ENCODE data around the gene RCOR1.
"Not testable (repeated sequence)": the region's sequence is repeated elsewhere in the genome, so short reads cannot be mapped to it uniquely, and the experiment has no call there.

Gene RCOR1

GRCh38 chr14:102752239-102752847, 159.9 kb downstream of the RCOR1 start:
- no peak overlapping the region for H3K27ac Mint-ChIP-seq
- no peak overlapping the region for H3K4me3 Mint-ChIP-seq
- no peak for DNase-seq
- H3K4me1 Mint-ChIP-seq, result no peaks in the 10 kb centered on the region
- H3K9me3 Mint-ChIP-seq, result no peaks in the 10 kb centered on the region
- no peaks in the 10 kb centered on the region for H3K27me3 Mint-ChIP-seq
- CTCF ChIA-PET, result no interaction called here
- no peaks in the 10 kb centered on the region for H3K36me3 Mint-ChIP-seq

- Mint-ChIP-seq H3K36me3 (no peaks in the 10 kb centered on the region), H3K27me3 (peaks cover 7% of the 10 kb centered on the region), H3K9me3 (no peaks in the 10 kb centered on the region), H3K27ac (no peak overlapping the region), H3K4me1 (no peaks in the 10 kb centered on the region), H3K4me3 (no peak overlapping the region)
- CTCF ChIA-PET, result no interaction called here
- DNase-seq, result no peak
Measured at GRCh38 chr14:102754370-102755262, 162.2 kb downstream of the RCOR1 start.

- Mint-ChIP-seq H3K4me3 (no peak overlapping the region), H3K4me1 (peaks cover 2% of the 10 kb centered on the region), H3K27me3 (peaks cover 28% of the 10 kb centered on the region), H3K27ac (no peak overlapping the region), H3K36me3 (no peaks in the 10 kb centered on the region), H3K9me3 (no peaks in the 10 kb centered on the region)
- no peak for DNase-seq
- CTCF ChIA-PET, result no interaction called here
Measured at GRCh38 chr14:102757646-102758045, 165.2 kb downstream of the RCOR1 start.

- Mint-ChIP-seq H3K9me3 (no peaks in the 10 kb centered on the region), H3K4me3 (no peak overlapping the region), H3K36me3 (no peaks in the 10 kb centered on the region), H3K27me3 (peaks cover 28% of the 10 kb centered on the region), H3K4me1 (peaks cover 2% of the 10 kb centered on the region), H3K27ac (no peak overlapping the region)
- CTCF ChIA-PET, result no interaction called here
- DNase-seq, result no peak
Measured at GRCh38 chr14:102758087-102758486, 165.6 kb downstream of the RCOR1 start.

GRCh38 chr14:102759456-102760187, 167.2 kb downstream of the RCOR1 start:
- DNase-seq, result no peak
- Mint-ChIP-seq H3K36me3 (no peaks in the 10 kb centered on the region), H3K27me3 (peaks cover 28% of the 10 kb centered on the region), H3K27ac (no peak overlapping the region), H3K9me3 (no peaks in the 10 kb centered on the region), H3K4me3 (no peak overlapping the region), H3K4me1 (peaks cover 2% of the 10 kb centered on the region)
- CTCF ChIA-PET, result no interaction called here

GRCh38 chr14:102760496-102761193, 168.2 kb downstream of the RCOR1 start:
- Mint-ChIP-seq H3K9me3 (no peaks in the 10 kb centered on the region), H3K27me3 (peaks cover 29% of the 10 kb centered on the region), H3K4me1 (peaks cover 2% of the 10 kb centered on the region), H3K36me3 (no peaks in the 10 kb centered on the region), H3K4me3 (no peak overlapping the region), H3K27ac (no peak overlapping the region)
- DNase-seq, result no peak
- CTCF ChIA-PET, result no interaction called here

GRCh38 chr14:102761206-102761605, 168.8 kb downstream of the RCOR1 start:
- no peaks in the 10 kb centered on the region for H3K36me3 Mint-ChIP-seq
- H3K27me3 Mint-ChIP-seq, result peaks cover 33% of the 10 kb centered on the region
- no peak overlapping the region for H3K27ac Mint-ChIP-seq
- no peak for DNase-seq
- CTCF ChIA-PET, result no interaction called here
- no peak overlapping the region for H3K4me3 Mint-ChIP-seq
- H3K4me1 Mint-ChIP-seq, result peaks cover 2% of the 10 kb centered on the region
- no peaks in the 10 kb centered on the region for H3K9me3 Mint-ChIP-seq

- CTCF ChIA-PET, result no interaction called here
Measured at GRCh38 chr14:102764220-102764671, 171.8 kb downstream of the RCOR1 start.

GRCh38 chr14:102765770-102766169, 173.3 kb downstream of the RCOR1 start:
- H3K27ac Mint-ChIP-seq, DNase-seq, H3K4me3 Mint-ChIP-seq, H3K9me3 Mint-ChIP-seq, H3K36me3 Mint-ChIP-seq, H3K4me1 Mint-ChIP-seq: not testable (repeated sequence)
- peaks cover 20% of the 10 kb centered on the region for H3K27me3 Mint-ChIP-seq
- CTCF ChIA-PET, result interaction anchor here (1.5 kb wide), 1 partner anchor 9 kb away, joined by 4 read pairs; no protein-coding TSS in a partner anchor

More at GRCh38 chr14:102764220-102764671, 171.8 kb downstream of the RCOR1 start:
- no peak for DNase-seq
- Mint-ChIP-seq H3K27me3 (peaks cover 33% of the 10 kb centered on the region), H3K4me3 (no peak overlapping the region), H3K9me3 (no peaks in the 10 kb centered on the region), H3K36me3 (no peaks in the 10 kb centered on the region), H3K4me1 (peaks cover 2% of the 10 kb centered on the region), H3K27ac (no peak overlapping the region)

GRCh38 chr14:102768223-102769048, 176.0 kb downstream of the RCOR1 start:
- no peak overlapping the region for H3K4me3 Mint-ChIP-seq
- H3K9me3 Mint-ChIP-seq, result no peaks in the 10 kb centered on the region
- H3K36me3 Mint-ChIP-seq, result no peaks in the 10 kb centered on the region
- no peak overlapping the region for H3K27ac Mint-ChIP-seq
- peaks cover 4% of the 10 kb centered on the region for H3K4me1 Mint-ChIP-seq
- DNase-seq, result no peak
- CTCF ChIA-PET, result no interaction called here
- peaks cover 8% of the 10 kb centered on the region for H3K27me3 Mint-ChIP-seq

- Mint-ChIP-seq H3K4me3 (no peak overlapping the region), H3K4me1 (peaks cover 4% of the 10 kb centered on the region), H3K9me3 (no peaks in the 10 kb centered on the region), H3K27ac (no peak overlapping the region), H3K27me3 (peaks cover 8% of the 10 kb centered on the region), H3K36me3 (no peaks in the 10 kb centered on the region)
- DNase-seq, result no peak
- CTCF ChIA-PET, result no interaction called here
Measured at GRCh38 chr14:102769049-102769327, 176.5 kb downstream of the RCOR1 start.

GRCh38 chr14:102770147-102771123, 178.0 kb downstream of the RCOR1 start:
- DNase-seq, result no peak
- H3K27ac Mint-ChIP-seq, result no peak overlapping the region
- no peaks in the 10 kb centered on the region for H3K9me3 Mint-ChIP-seq
- H3K36me3 Mint-ChIP-seq, result no peaks in the 10 kb centered on the region
- H3K27me3 Mint-ChIP-seq, result peaks cover 8% of the 10 kb centered on the region
- H3K4me1 Mint-ChIP-seq, result peaks cover 15% of the 10 kb centered on the region
- CTCF ChIA-PET, result no interaction called here
- no peak overlapping the region for H3K4me3 Mint-ChIP-seq

- H3K27ac Mint-ChIP-seq, result no peak overlapping the region
- CTCF ChIA-PET, result no interaction called here
Measured at GRCh38 chr14:102771144-102771543, 178.7 kb downstream of the RCOR1 start.

More at GRCh38 chr14:102771144-102771543, 178.7 kb downstream of the RCOR1 start:
- Mint-ChIP-seq H3K4me1 (peaks cover 22% of the 10 kb centered on the region), H3K4me3 (no peak overlapping the region), H3K36me3 (no peaks in the 10 kb centered on the region), H3K27me3 (peaks cover 4% of the 10 kb centered on the region), H3K9me3 (no peaks in the 10 kb centered on the region)
- DNase-seq, result no peak
